Measurements from ENCODE around the gene ISOC1. TPM values are rescaled to one million over a fixed set of nuclear protein-coding genes. Genes with fewer than 3 reads are reported as not detected.

Gene ISOC1
- total and polyA plus RNA-seq, 2 of the 13 experiments (the other 11 are each of a cell fraction or from before 2014, with no cell fraction given): 25.7 to 51.3 TPM

GRCh38 chr5:129094924-129095899, 663 bp downstream of the ISOC1 start (continued):
- no peak for TF ChIP-seq NBN (conservative IDR thresholded peaks at IDR 0.05)
- TF ChIP-seq JUND (CRISPR knock-in tag; IDR thresholded peaks at IDR 0.05): 0 out of 2 replicates have a peak, but pooled peaks have one; percentile 60
- no peak for TF ChIP-seq AKAP8 (CRISPR knock-in tag; IDR thresholded peaks at IDR 0.05)
- peak; percentile 72; the same call in 1 of the 2 replicates for TF ChIP-seq EEA1 (CRISPR knock-in tag; IDR thresholded peaks at IDR 0.05; ENCODE audit: borderline replicate concordance)
- TF ChIP-seq SMAD1 (CRISPR knock-in tag; IDR thresholded peaks at IDR 0.05; ENCODE audit: borderline replicate concordance, low read depth): no peak; the same call in 1 of the 2 replicates
- TF ChIP-seq NR0B2 (CRISPR knock-in tag; IDR thresholded peaks at IDR 0.05): peak; percentile 68; the same call in 1 of the 2 replicates
- no peak for TF ChIP-seq AFF4 (CRISPR knock-in tag; IDR thresholded peaks at IDR 0.05)
- TF ChIP-seq RBFOX2 (IDR thresholded peaks at IDR 0.05; ENCODE audit: low read depth, low read length): peak; percentile 90
- no peak for TF ChIP-seq PLRG1 (conservative IDR thresholded peaks at IDR 0.05)
- peak; percentile 93 for TF ChIP-seq CEBPG (CRISPR knock-in tag; IDR thresholded peaks at IDR 0.05)
- TF ChIP-seq CREM (IDR thresholded peaks at IDR 0.05): no peak
- no peak for TF ChIP-seq CREM (CRISPR knock-in tag; IDR thresholded peaks at IDR 0.05)
- TF ChIP-seq HNRNPUL1 (IDR thresholded peaks at IDR 0.05; ENCODE audit: low read depth, low read length): peak; percentile 64; the same call in 1 of the 2 replicates
- no peak for TF ChIP-seq ZNF24 (IDR thresholded peaks at IDR 0.05)
- no peak for TF ChIP-seq ZNF383 (CRISPR knock-in tag; IDR thresholded peaks at IDR 0.05; ENCODE audit: borderline replicate concordance)
- no peak; the same call in 1 of the 2 replicates for TF ChIP-seq ZNF335 (CRISPR knock-in tag; IDR thresholded peaks at IDR 0.05)
- peak; percentile 93; the same call in 1 of the 2 replicates for TF ChIP-seq ZNF709 (CRISPR knock-in tag; IDR thresholded peaks at IDR 0.05)
- TF ChIP-seq NAIF1 (CRISPR knock-in tag; IDR thresholded peaks at IDR 0.05; ENCODE audit: borderline replicate concordance): peak; percentile 96
- no peak for TF ChIP-seq ZNF234 (CRISPR knock-in tag; conservative IDR thresholded peaks at IDR 0.05)
- TF ChIP-seq MIER2 (CRISPR knock-in tag; IDR thresholded peaks at IDR 0.05): peak; percentile 54; the same call in 1 of the 2 replicates
- TF ChIP-seq ZNF441 (CRISPR knock-in tag; IDR thresholded peaks at IDR 0.05; ENCODE audit: borderline replicate concordance): peak; percentile 75; the same call in 1 of the 2 replicates
- 0 out of 2 replicates have a peak, but pooled peaks have one; percentile 59 for TF ChIP-seq FLYWCH1 (CRISPR knock-in tag; IDR thresholded peaks at IDR 0.05)
- no peak; the same call in 1 of the 2 replicates for TF ChIP-seq ZNF253 (CRISPR knock-in tag; IDR thresholded peaks at IDR 0.05; ENCODE audit: borderline replicate concordance)
- TF ChIP-seq HNRNPLL (IDR thresholded peaks at IDR 0.05; ENCODE audit: low read depth, low read length, poor library complexity, severe bottlenecking): peak; percentile 98
- TF ChIP-seq NFYC (CRISPR knock-in tag; IDR thresholded peaks at IDR 0.05): no peak
